Fibroblast of the aortic adventitia (primary cell): Measurements from ENCODE around the gene ARHGAP5. TPM values are rescaled to one million over a fixed set of nuclear protein-coding genes. Genes with fewer than 3 reads are reported as not detected.

Source experiments
- DNase-seq: peaks from one replicate; pipeline ENCODE4 v3.0.0-alpha.2; 2010; ENCODE audit warnings: low read depth
- H3K4me3 ChIP-seq: 2 replicates; pipeline ENCODE4 v1.5.1; 2011; ENCODE audit warnings: low read depth, mild to moderate bottlenecking, control low read depth, low read length, moderate library complexity
- CTCF ChIP-seq: IDR thresholded peaks from 2 replicates; pipeline ENCODE4 v1.5.1; 2011; ENCODE audit warnings: mild to moderate bottlenecking, low read length, control low read depth, inconsistent platforms; ENCODE audit not compliant: insufficient read depth
- total RNA-seq: library from RNA; depleted of rRNA; stranded (reverse); fragments of >200 nt; gene quantifications from 2 replicates; pipeline ENCODE4 v1.2.3, GENCODE V29; 2012; ENCODE audit warnings: low replicate concordance

ARHGAP5 gene
- total RNA-seq, 1 donor: 85.4 TPM

- DNase-seq: no peak
- TF ChIP-seq CTCF: no peak
- no peak overlapping the region for H3K4me3 ChIP-seq
Observed at GRCh38 chr14:32044454-32044853, 32.6 kb upstream of the ARHGAP5 start.

GRCh38 chr14:32047791-32048190 lies 29.3 kb upstream of the ARHGAP5 start:
- TF ChIP-seq CTCF: no peak
- DNase-seq: no peak
- H3K4me3 ChIP-seq: no peak overlapping the region

GRCh38 chr14:32049361-32050088 lies 27.6 kb upstream of the ARHGAP5 start:
- no peak for DNase-seq
- no peak overlapping the region for H3K4me3 ChIP-seq
- no peak for TF ChIP-seq CTCF

GRCh38 chr14:32050878-32051277 lies 26.2 kb upstream of the ARHGAP5 start:
- no peak for TF ChIP-seq CTCF
- H3K4me3 ChIP-seq: no peak overlapping the region
- DNase-seq: no peak

- no peak overlapping the region for H3K4me3 ChIP-seq
- TF ChIP-seq CTCF: no peak
- no peak for DNase-seq
Observed at GRCh38 chr14:32054536-32054935, 22.6 kb upstream of the ARHGAP5 start.

- DNase-seq: no peak
- TF ChIP-seq CTCF: no peak
- no peak overlapping the region for H3K4me3 ChIP-seq
Observed at GRCh38 chr14:32055175-32055574, 21.9 kb upstream of the ARHGAP5 start.

GRCh38 chr14:32059702-32060101 lies 17.4 kb upstream of the ARHGAP5 start:
- no peak for DNase-seq
- no peak overlapping the region for H3K4me3 ChIP-seq
- no peak for TF ChIP-seq CTCF
